Neural progenitor cell (in vitro differentiated cells): ENCODE data around the gene TAX1BP3. TPM values are rescaled to one million over a fixed set of nuclear protein-coding genes. Genes with fewer than 3 reads are reported as not detected.

Experiments used
- DNase-seq: peaks from one replicate; pipeline ENCODE4 v3.0.0-alpha.2; 2016; ENCODE audit warnings: low spot score
- H2AFZ ChIP-seq: fragments of 200-600 bp; sonication (generic); replicated peaks from 2 replicates; pipeline ENCODE4 v1.6.1; 2016; ENCODE audit warnings: antibody characterized with exemption
- H3F3A ChIP-seq: fragments of 200-600 bp; sonication (generic); 2 replicates; pipeline ENCODE4 v1.6.1; 2016; ENCODE audit warnings: antibody characterized with exemption, low read depth
- H3K27ac ChIP-seq: fragments of 200-600 bp; sonication (generic); 2 replicates; pipeline ENCODE4 v1.5.1; 2016; ENCODE audit warnings: mild to moderate bottlenecking
- H3K27me3 ChIP-seq: fragments of 200-600 bp; sonication (generic); 2 replicates; pipeline ENCODE4 v1.6.1; 2016; ENCODE audit warnings: mild to moderate bottlenecking, moderate library complexity
- H3K36me3 ChIP-seq: fragments of 200-600 bp; sonication (generic); 2 replicates; pipeline ENCODE4 v1.5.1; 2016
- H3K4me1 ChIP-seq: fragments of 200-600 bp; sonication (generic); 2 replicates; pipeline ENCODE4 v1.6.1; 2016; ENCODE audit warnings: mixed run types
- H3K4me2 ChIP-seq: fragments of 200-600 bp; sonication (generic); 2 replicates; pipeline ENCODE4 v1.6.1; 2016
- H3K4me3 ChIP-seq: fragments of 200-600 bp; sonication (generic); 2 replicates; pipeline ENCODE4 v1.5.1; 2016
- H3K79me2 ChIP-seq: fragments of 200-600 bp; sonication (generic); 2 replicates; pipeline ENCODE4 v1.6.1; 2016; ENCODE audit warnings: low read depth
- H3K9ac ChIP-seq: fragments of 200-600 bp; sonication (generic); 2 replicates; pipeline ENCODE4 v1.6.1; 2016
- H3K9me3 ChIP-seq: fragments of 200-600 bp; sonication (generic); 2 replicates; pipeline ENCODE4 v1.5.1; 2016; ENCODE audit warnings: low read depth
- H4K20me1 ChIP-seq: fragments of 200-600 bp; sonication (generic); 2 replicates; pipeline ENCODE4 v1.6.1; 2016; ENCODE audit warnings: low read depth
- H3K27ac Mint-ChIP-seq: 3 replicates; pipeline ENCODE4 v1.8.0; 2021; ENCODE audit warnings: mixed read lengths
- H3K27me3 Mint-ChIP-seq: 2 replicates; pipeline ENCODE4 v1.8.0; 2022; ENCODE audit warnings: low read depth, mild to moderate bottlenecking, inconsistent platforms, moderate library complexity, mixed read lengths; ENCODE audit not compliant: insufficient read depth
- H3K36me3 Mint-ChIP-seq: 3 replicates; pipeline ENCODE4 v1.8.0; 2021; ENCODE audit warnings: mixed read lengths
- H3K4me1 Mint-ChIP-seq: 3 replicates; pipeline ENCODE4 v1.8.0; 2021; ENCODE audit warnings: mixed read lengths
- H3K4me3 Mint-ChIP-seq: 3 replicates; pipeline ENCODE4 v1.8.0; 2021; ENCODE audit warnings: mild to moderate bottlenecking, moderate library complexity, mixed read lengths
- H3K9me3 Mint-ChIP-seq: 3 replicates; pipeline ENCODE4 v1.8.0; 2020; ENCODE audit warnings: mixed read lengths
- EZH2 ChIP-seq: fragments of 200-600 bp; sonication (generic); IDR thresholded peaks from 2 replicates; pipeline ENCODE4 v1.6.1; 2017; ENCODE audit warnings: antibody characterized with exemption, mild to moderate bottlenecking, moderate library complexity
- EZH2phosphoT487 ChIP-seq: fragments of 200-600 bp; sonication (generic); IDR thresholded peaks from 2 replicates; pipeline ENCODE4 v1.6.1; 2017; ENCODE audit warnings: antibody characterized with exemption
- total RNA-seq: library from RNA; depleted of rRNA; stranded (reverse); fragments of >200 nt; gene quantifications from 2 replicates; pipeline ENCODE4 v1.2.3, GENCODE V29; 2015; ENCODE audit warnings: low replicate concordance
- TF ChIP-seq, protein P1 (sequence below): fragments of 200-600 bp; sonication (generic); IDR thresholded peaks from 2 replicates; pipeline ENCODE4 v1.5.1; 2017; ENCODE audit warnings: antibody characterized with exemption, mild to moderate bottlenecking

Gene TAX1BP3
- total RNA-seq, 1 donor from 2014 or later, result 27.3 TPM

DNA sequence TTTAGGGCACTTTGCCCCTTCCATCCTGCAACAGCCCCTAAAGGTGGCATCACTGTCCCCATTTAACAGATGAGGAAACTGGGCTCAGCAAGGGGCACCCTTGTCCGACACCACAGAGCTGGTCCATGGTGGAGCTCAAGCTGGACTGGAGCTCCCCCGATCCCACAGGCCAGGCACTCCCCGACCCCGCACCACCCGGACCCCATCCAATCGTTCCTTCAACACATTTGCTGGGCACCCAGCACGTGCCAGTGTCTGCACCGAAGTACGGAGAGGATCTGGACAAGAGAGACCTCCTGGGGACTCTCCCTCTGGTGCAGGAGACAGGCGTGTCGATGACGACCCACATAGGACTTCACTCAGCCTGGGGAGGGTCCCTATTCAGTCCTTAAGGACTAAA lies 13.7 kb upstream of the TAX1BP3 start:
- no peaks in the 10 kb centered on the region for H3K27me3 ChIP-seq
- no peak overlapping the region for H3K9ac ChIP-seq
- peaks cover 6% of the 10 kb centered on the region for H3K4me1 ChIP-seq
- DNase-seq, result no peak
- no peak overlapping the region for H3K27ac ChIP-seq
- H3K27ac Mint-ChIP-seq, result no peak overlapping the region
- H3K4me1 Mint-ChIP-seq, result peaks cover 9% of the 10 kb centered on the region
- no peak overlapping the region for H3K4me3 Mint-ChIP-seq
- H3K9me3 Mint-ChIP-seq, result no peaks in the 10 kb centered on the region
- peaks cover 10% of the 10 kb centered on the region for H3K27me3 Mint-ChIP-seq
- H3K4me2 ChIP-seq, result no peak overlapping the region
- peaks cover 3% of the 10 kb centered on the region for H3F3A ChIP-seq
- H3K36me3 ChIP-seq, result no peaks in the 10 kb centered on the region
- TF ChIP-seq EZH2 (no peak), EZH2phosphoT487 (no peak)
- TF ChIP-seq, protein P1, sequence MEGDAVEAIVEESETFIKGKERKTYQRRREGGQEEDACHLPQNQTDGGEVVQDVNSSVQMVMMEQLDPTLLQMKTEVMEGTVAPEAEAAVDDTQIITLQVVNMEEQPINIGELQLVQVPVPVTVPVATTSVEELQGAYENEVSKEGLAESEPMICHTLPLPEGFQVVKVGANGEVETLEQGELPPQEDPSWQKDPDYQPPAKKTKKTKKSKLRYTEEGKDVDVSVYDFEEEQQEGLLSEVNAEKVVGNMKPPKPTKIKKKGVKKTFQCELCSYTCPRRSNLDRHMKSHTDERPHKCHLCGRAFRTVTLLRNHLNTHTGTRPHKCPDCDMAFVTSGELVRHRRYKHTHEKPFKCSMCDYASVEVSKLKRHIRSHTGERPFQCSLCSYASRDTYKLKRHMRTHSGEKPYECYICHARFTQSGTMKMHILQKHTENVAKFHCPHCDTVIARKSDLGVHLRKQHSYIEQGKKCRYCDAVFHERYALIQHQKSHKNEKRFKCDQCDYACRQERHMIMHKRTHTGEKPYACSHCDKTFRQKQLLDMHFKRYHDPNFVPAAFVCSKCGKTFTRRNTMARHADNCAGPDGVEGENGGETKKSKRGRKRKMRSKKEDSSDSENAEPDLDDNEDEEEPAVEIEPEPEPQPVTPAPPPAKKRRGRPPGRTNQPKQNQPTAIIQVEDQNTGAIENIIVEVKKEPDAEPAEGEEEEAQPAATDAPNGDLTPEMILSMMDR, result no peak
- no peaks in the 10 kb centered on the region for H3K36me3 Mint-ChIP-seq
- no peaks in the 10 kb centered on the region for H3K79me2 ChIP-seq
- no peak overlapping the region for H3K4me3 ChIP-seq
- no peaks in the 10 kb centered on the region for H3K9me3 ChIP-seq
- no peak overlapping the region for H2AFZ ChIP-seq
- H4K20me1 ChIP-seq, result no peaks in the 10 kb centered on the region

DNA sequence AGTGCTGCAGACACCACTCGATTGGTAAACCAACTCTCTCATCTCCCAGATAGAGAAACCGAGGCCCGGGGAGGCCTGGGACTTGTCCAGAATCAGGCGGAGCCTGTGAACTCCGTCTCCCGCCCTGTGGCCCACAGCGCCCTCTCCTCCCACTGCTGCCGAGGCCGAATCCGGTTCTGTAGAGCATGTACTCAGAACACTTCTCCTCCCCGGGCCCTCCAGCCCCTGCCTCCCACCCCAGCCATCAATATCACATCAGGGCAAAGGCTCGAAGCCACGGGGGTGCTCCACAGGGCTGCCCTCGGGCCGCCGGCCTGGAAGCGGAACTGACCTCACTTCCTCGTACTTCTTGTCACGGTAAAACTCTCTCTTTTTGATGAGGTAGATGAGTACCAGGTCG lies 13.2 kb upstream of the TAX1BP3 start:
- H3K27me3 Mint-ChIP-seq, result peaks cover 10% of the 10 kb centered on the region
- H3K4me3 Mint-ChIP-seq, result no peak overlapping the region

DNA sequence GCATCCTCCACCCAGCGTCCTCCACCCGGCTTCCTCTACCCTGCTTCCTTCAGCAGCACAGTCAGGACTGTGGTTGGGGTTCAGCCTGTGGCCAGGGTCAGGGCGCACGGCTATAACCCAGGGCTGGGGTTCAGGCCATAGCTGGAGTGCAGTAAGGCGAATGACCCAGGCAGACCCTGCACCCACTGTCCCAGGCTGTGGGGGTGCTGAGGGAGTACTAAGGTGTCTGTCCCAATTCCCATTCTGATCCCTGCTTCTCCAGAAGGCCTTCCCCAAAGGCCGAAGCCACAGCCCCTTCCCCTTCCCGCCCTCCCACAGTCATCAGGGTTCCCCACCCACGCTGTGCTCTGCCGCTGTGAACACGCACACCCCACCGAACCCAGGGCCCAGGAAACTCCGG lies 12.7 kb upstream of the TAX1BP3 start:
- Mint-ChIP-seq H3K27me3 (peaks cover 10% of the 10 kb centered on the region), H3K4me3 (no peak overlapping the region), H3K27ac (no peak overlapping the region), H3K4me1 (peaks cover 9% of the 10 kb centered on the region), H3K36me3 (no peaks in the 10 kb centered on the region), H3K9me3 (no peaks in the 10 kb centered on the region)
- H2AFZ ChIP-seq, result no peak overlapping the region
- H3K4me3 ChIP-seq, result no peak overlapping the region
- H4K20me1 ChIP-seq, result no peaks in the 10 kb centered on the region
- no peak for TF ChIP-seq EZH2
- no peak for TF ChIP-seq EZH2phosphoT487
- TF ChIP-seq, protein P1, result no peak
- H3K36me3 ChIP-seq, result no peaks in the 10 kb centered on the region
- H3K4me1 ChIP-seq, result peaks cover 6% of the 10 kb centered on the region
- H3K4me2 ChIP-seq, result no peak overlapping the region
- H3F3A ChIP-seq, result peaks cover 3% of the 10 kb centered on the region
- no peaks in the 10 kb centered on the region for H3K9me3 ChIP-seq
- H3K27me3 ChIP-seq, result no peaks in the 10 kb centered on the region
- no peaks in the 10 kb centered on the region for H3K79me2 ChIP-seq
- no peak overlapping the region for H3K9ac ChIP-seq
- no peak for DNase-seq
- no peak overlapping the region for H3K27ac ChIP-seq

More for the DNA sequence above, 13.2 kb upstream of the TAX1BP3 start:
- H3K79me2 ChIP-seq, result no peaks in the 10 kb centered on the region
- no peaks in the 10 kb centered on the region for H4K20me1 ChIP-seq
- H3K4me1 ChIP-seq, result peaks cover 6% of the 10 kb centered on the region
- no peak overlapping the region for H3K4me3 ChIP-seq
- H3K4me2 ChIP-seq, result no peak overlapping the region
- no peak overlapping the region for H2AFZ ChIP-seq
- no peaks in the 10 kb centered on the region for H3K36me3 ChIP-seq
- H3F3A ChIP-seq, result peaks cover 3% of the 10 kb centered on the region
- no peaks in the 10 kb centered on the region for H3K36me3 Mint-ChIP-seq
- H3K27me3 ChIP-seq, result no peaks in the 10 kb centered on the region
- H3K27ac ChIP-seq, result no peak overlapping the region
- H3K27ac Mint-ChIP-seq, result no peak overlapping the region
- DNase-seq, result no peak
- H3K9ac ChIP-seq, result no peak overlapping the region
- H3K4me1 Mint-ChIP-seq, result peaks cover 9% of the 10 kb centered on the region
- no peaks in the 10 kb centered on the region for H3K9me3 Mint-ChIP-seq
- H3K9me3 ChIP-seq, result no peaks in the 10 kb centered on the region
- TF ChIP-seq EZH2phosphoT487 (no peak), EZH2 (no peak)
- TF ChIP-seq, protein P1, result no peak
